Measurements from ENCODE around the gene TMEM207. TPM values are rescaled to one million over a fixed set of nuclear protein-coding genes. Genes with fewer than 3 reads are reported as not detected.

Gene TMEM207
- polyA plus RNA-seq, 1 of the 3 experiments (the other 2 are of a cell fraction) = not detected

GRCh38 chr3:190385731-190386688 lies 63.7 kb downstream of the TMEM207 start:
- TF ChIP-seq ELF1 (IDR thresholded peaks at IDR 0.05) (no peak), MAX (IDR thresholded peaks at IDR 0.05; ENCODE audit: low read depth) (no peak), CHD2 (IDR thresholded peaks at IDR 0.05; ENCODE audit: low read length, partially characterized antibody) (no peak), FOSL2 (IDR thresholded peaks at IDR 0.05; ENCODE audit: borderline replicate concordance, low read depth) (peak; percentile 37; the same call in 1 of the 2 replicates), TEAD4 (IDR thresholded peaks at IDR 0.05; ENCODE audit: borderline replicate concordance, insufficient read depth) (no peak), RXRA (IDR thresholded peaks at IDR 0.05; ENCODE audit: borderline replicate concordance, low read depth) (no peak), NRF1 (IDR thresholded peaks at IDR 0.05; ENCODE audit: low read depth, low read length) (no peak), JUND (IDR thresholded peaks at IDR 0.05) (0 out of 2 replicates have a peak, but pooled peaks have one; percentile 7)
- no peak overlapping the region for H3K4me3 ChIP-seq (ENCODE audit: low read depth in 2 of 2, low read length in 1 of 2)
- CTCF ChIA-PET = no interaction called here
- peak overlapping the region; percentile 58; the same call in 1 of the 2 replicates for H3K4me2 ChIP-seq
- H3K27me3 ChIP-seq (ENCODE audit: insufficient read depth) = 0 out of 2 replicates have a peak, but pooled peaks cover 5% of the 10 kb centered on the region
- 0 out of 2 replicates have a peak overlapping the region, but pooled peaks have one; percentile 9 for H2AFZ ChIP-seq (ENCODE audit: low read depth)
- DNase-seq = no peak
- H3K9me2 ChIP-seq = no peaks in the 10 kb centered on the region
- POLR2A ChIA-PET = no interaction called here
- H3K9me3 ChIP-seq = no peaks in the 10 kb centered on the region
- H3K36me3 ChIP-seq (replicated peaks in 1 of 2; ENCODE audit: control insufficient read depth in 1 of 2, insufficient read depth in 2 of 2, low read length in 1 of 2) = no peaks in the 10 kb centered on the region
- no peak overlapping the region for H3K9ac ChIP-seq
- H4K20me1 ChIP-seq (ENCODE audit: insufficient read depth) = no peaks in the 10 kb centered on the region
- H3K27ac ChIP-seq (ENCODE audit: low read depth in 2 of 2, low read length in 1 of 2) = peak overlapping the region; percentile 50 to 51; a peak in 3 of 4 replicates
- WGBS (ENCODE audit: low lambda C conversion rate) = 7% methylated on average over 8 of the region's 8 CpGs
- H3K79me2 ChIP-seq (ENCODE audit: insufficient read depth) = no peaks in the 10 kb centered on the region
- H3K4me1 ChIP-seq (ENCODE audit: control insufficient read depth in 1 of 2, insufficient read depth in 2 of 2, low read depth in 1 of 2, low read length in 1 of 2) = peaks cover 0 to 10% of the 10 kb centered on the region in 2 experiments; a peak in 1 of 4 replicates
- peaks cover 6% of the 10 kb centered on the region for H3F3A ChIP-seq (replicated peaks; ENCODE audit: insufficient read depth)

DNA sequence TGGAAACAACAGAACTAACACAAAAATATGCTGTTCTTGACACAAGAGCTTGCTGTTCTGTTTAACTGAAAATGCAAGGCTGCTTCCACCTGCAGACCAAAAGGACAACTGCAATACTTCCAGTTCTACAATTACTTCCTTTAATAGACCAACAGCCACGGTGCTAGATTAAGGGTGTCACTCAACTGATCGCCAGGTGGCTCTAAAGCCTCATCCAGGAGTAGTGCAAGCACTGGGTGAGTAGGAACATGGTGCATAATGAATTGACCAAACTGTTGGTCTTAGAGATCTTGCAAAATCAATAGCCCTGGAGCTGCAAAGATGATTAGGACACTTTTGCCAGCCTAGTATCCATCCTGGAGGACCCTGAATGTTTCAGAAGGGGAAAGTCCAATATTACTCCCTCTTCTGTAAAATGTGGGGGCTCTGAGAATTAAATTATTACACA lies 65.4 kb downstream of the TMEM207 start:
- Histone ChIP-seq H3K9ac (no peak overlapping the region), H3K9me2 (no peaks in the 10 kb centered on the region), H3K27ac (ENCODE audit: low read depth in 2 of 2, low read length in 1 of 2) (no peak overlapping the region), H3K79me2 (ENCODE audit: insufficient read depth) (no peaks in the 10 kb centered on the region), H4K20me1 (ENCODE audit: insufficient read depth) (no peaks in the 10 kb centered on the region), H3K9me3 (no peaks in the 10 kb centered on the region), H3K4me2 (no peak overlapping the region), H2AFZ (ENCODE audit: low read depth) (no peak overlapping the region), H3K4me3 (ENCODE audit: low read depth in 2 of 2, low read length in 1 of 2) (no peak overlapping the region), H3K4me1 (ENCODE audit: control insufficient read depth in 1 of 2, insufficient read depth in 2 of 2, low read depth in 1 of 2, low read length in 1 of 2) (peaks cover 0 to 10% of the 10 kb centered on the region in 2 experiments; a peak in 1 of 4 replicates), H3K36me3 (replicated peaks in 1 of 2; ENCODE audit: control insufficient read depth in 1 of 2, insufficient read depth in 2 of 2, low read length in 1 of 2) (no peaks in the 10 kb centered on the region), H3K27me3 (ENCODE audit: insufficient read depth) (no peaks in the 10 kb centered on the region), H3F3A (replicated peaks; ENCODE audit: insufficient read depth) (peaks cover 6% of the 10 kb centered on the region)
- ChIA-PET POLR2A (no interaction called here), CTCF (interaction anchor here (0.9 kb wide), 1 partner anchor 29 kb away, joined by 3 read pairs; no protein-coding TSS in a partner anchor)
- DNase-seq = no peak
- 0% methylated on average over 2 of the region's 2 CpGs for whole genome bisulfite sequencing (ENCODE audit: low lambda C conversion rate)
- TF ChIP-seq FOXM1 (IDR thresholded peaks at IDR 0.05; ENCODE audit: low read depth) (no peak), SMC3 (IDR thresholded peaks at IDR 0.05; ENCODE audit: low read depth, low read length) (peak; percentile 22; the same call in 1 of the 2 replicates), RAD21 (IDR thresholded peaks at IDR 0.05; ENCODE audit: low read length) (0 out of 2 replicates have a peak, but pooled peaks have one; percentile 14), GABPA (IDR thresholded peaks at IDR 0.05; ENCODE audit: low read depth) (no peak)
- TF ChIP-seq, protein P1, sequence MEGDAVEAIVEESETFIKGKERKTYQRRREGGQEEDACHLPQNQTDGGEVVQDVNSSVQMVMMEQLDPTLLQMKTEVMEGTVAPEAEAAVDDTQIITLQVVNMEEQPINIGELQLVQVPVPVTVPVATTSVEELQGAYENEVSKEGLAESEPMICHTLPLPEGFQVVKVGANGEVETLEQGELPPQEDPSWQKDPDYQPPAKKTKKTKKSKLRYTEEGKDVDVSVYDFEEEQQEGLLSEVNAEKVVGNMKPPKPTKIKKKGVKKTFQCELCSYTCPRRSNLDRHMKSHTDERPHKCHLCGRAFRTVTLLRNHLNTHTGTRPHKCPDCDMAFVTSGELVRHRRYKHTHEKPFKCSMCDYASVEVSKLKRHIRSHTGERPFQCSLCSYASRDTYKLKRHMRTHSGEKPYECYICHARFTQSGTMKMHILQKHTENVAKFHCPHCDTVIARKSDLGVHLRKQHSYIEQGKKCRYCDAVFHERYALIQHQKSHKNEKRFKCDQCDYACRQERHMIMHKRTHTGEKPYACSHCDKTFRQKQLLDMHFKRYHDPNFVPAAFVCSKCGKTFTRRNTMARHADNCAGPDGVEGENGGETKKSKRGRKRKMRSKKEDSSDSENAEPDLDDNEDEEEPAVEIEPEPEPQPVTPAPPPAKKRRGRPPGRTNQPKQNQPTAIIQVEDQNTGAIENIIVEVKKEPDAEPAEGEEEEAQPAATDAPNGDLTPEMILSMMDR (IDR thresholded peaks at IDR 0.05) = peak; percentile 35

All from SK-N-SH (cell line).